OCI-LY3 (cell line): Measurements from ENCODE around the gene GSE1.

Experiments
- EZH2phosphoT487 ChIP-seq: fragments of 200-600 bp; shearing (Covaris generic); IDR thresholded peaks from 2 replicates; pipeline ENCODE4 v1.6.1; 2018; ENCODE audit warnings: antibody characterized with exemption, mixed run types, low read depth
- TF ChIP-seq, protein P1 (sequence below): fragments of 200-600, 300-600 bp; sonication (generic); IDR thresholded peaks from 2 replicates; pipeline ENCODE4 v1.5.1; 2014; ENCODE audit warnings: antibody characterized with exemption, low read length, low read depth

DNA sequence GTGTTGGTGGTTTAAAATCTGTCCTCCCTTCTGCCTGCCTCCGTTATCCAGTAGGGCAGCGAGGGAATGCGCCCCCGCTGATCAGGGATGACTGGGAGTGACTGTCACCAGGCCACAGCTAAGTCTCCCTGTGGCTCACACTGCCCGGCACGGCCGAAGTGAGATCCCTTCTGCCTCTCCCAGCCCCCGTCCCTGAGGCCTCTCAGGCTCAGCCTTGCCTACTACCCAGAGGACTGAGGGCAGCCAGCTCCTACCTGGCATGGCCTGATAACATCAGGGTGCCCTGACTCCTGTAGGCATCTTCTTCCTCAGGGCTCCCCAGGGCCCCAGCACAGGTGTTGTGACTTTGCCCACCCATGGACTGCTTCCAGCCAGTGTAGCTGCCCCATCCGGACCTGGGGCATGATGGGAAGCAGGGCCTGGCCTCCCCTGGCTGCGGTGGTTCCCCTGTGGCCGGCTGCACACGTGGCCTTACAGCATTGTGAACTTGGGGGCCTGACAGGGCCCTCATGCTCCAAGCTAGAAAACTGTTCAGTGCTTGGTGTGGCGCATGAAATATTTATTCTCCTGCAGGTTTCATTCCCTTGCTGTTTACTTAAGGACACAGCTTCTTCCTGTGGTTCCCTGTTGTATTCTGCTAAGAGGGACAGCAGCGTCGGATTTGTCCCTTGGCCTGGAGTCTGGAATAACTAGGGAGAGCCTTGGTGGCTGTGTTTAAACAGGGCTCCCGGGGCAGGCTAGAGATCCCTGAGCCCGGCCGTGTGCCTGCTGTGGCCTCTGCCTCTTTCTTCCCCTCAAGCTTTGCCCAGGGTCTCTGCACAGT lies 45.6 kb downstream of the GSE1 start:
- TF ChIP-seq, protein P1, sequence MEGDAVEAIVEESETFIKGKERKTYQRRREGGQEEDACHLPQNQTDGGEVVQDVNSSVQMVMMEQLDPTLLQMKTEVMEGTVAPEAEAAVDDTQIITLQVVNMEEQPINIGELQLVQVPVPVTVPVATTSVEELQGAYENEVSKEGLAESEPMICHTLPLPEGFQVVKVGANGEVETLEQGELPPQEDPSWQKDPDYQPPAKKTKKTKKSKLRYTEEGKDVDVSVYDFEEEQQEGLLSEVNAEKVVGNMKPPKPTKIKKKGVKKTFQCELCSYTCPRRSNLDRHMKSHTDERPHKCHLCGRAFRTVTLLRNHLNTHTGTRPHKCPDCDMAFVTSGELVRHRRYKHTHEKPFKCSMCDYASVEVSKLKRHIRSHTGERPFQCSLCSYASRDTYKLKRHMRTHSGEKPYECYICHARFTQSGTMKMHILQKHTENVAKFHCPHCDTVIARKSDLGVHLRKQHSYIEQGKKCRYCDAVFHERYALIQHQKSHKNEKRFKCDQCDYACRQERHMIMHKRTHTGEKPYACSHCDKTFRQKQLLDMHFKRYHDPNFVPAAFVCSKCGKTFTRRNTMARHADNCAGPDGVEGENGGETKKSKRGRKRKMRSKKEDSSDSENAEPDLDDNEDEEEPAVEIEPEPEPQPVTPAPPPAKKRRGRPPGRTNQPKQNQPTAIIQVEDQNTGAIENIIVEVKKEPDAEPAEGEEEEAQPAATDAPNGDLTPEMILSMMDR = no peak
- no peak for TF ChIP-seq EZH2phosphoT487
